GM23338 (cell line): ENCODE measurements around the gene TMEM187. TPM values are rescaled to one million over a fixed set of nuclear protein-coding genes. Genes with fewer than 3 reads are reported as not detected.

Source experiments
- ATAC-seq: fragments of 200-7000 bp; cut with Tn5 transposase; 3 replicates; pipeline ENCODE4 v1.9.1; 2020
- DNase-seq: peaks from one replicate; pipeline ENCODE4 v3.0.0-alpha.2; 2015; ENCODE audit warnings: low spot score
- H2AFZ ChIP-seq: fragments of 200-600 bp; sonication (generic); 2 replicates; pipeline ENCODE4 v1.8.0; 2016; ENCODE audit warnings: antibody characterized with exemption, mild to moderate bottlenecking, moderate library complexity
- H3F3A ChIP-seq: fragments of 200-600 bp; sonication (generic); replicated peaks from 2 replicates; pipeline ENCODE4 v1.8.0; 2017; ENCODE audit warnings: antibody characterized with exemption, mixed run types, low read depth
- H3K27ac ChIP-seq: fragments of 200-600 bp; sonication (generic); 2 replicates; pipeline ENCODE4 v1.6.1; 2016; ENCODE audit warnings: low read depth
- H3K27me3 ChIP-seq: fragments of 200-600 bp; sonication (generic); 2 replicates; pipeline ENCODE4 v1.8.0; 2016; ENCODE audit warnings: mild to moderate bottlenecking, mixed run types, moderate library complexity; ENCODE audit not compliant: insufficient read depth
- H3K36me3 ChIP-seq: fragments of 200-600 bp; sonication (generic); 2 replicates; pipeline ENCODE4 v1.8.0; 2016; ENCODE audit warnings: mild to moderate bottlenecking; ENCODE audit not compliant: insufficient read depth
- H3K4me1 ChIP-seq: fragments of 200-600 bp; sonication (generic); 2 replicates; pipeline ENCODE4 v1.8.0; 2016; ENCODE audit warnings: mild to moderate bottlenecking, moderate library complexity; ENCODE audit not compliant: insufficient read depth
- H3K4me2 ChIP-seq: fragments of 200-600 bp; sonication (generic); 2 replicates; pipeline ENCODE4 v1.7.1; 2017; ENCODE audit warnings: mixed run types
- H3K4me3 ChIP-seq: fragments of 200-600 bp; sonication (generic); 2 replicates; pipeline ENCODE4 v1.6.1; 2016; ENCODE audit warnings: mixed run types
- H3K79me2 ChIP-seq: fragments of 200-600 bp; sonication (generic); replicated peaks from 2 replicates; pipeline ENCODE4 v1.8.0; 2017; ENCODE audit warnings: mild to moderate bottlenecking; ENCODE audit not compliant: insufficient read depth
- H3K9me2 ChIP-seq: fragments of 200-600 bp; sonication (generic); 2 replicates; pipeline ENCODE4 v1.8.0; 2017; ENCODE audit not compliant: insufficient read depth
- H4K20me1 ChIP-seq: fragments of 200-600 bp; sonication (generic); replicated peaks from 2 replicates; pipeline ENCODE4 v1.8.0; 2017; ENCODE audit warnings: mild to moderate bottlenecking; ENCODE audit not compliant: insufficient read depth
- H3K27ac Mint-ChIP-seq: 2 replicates; pipeline ENCODE4 v1.8.0; 2020; ENCODE audit warnings: inconsistent platforms, mild to moderate bottlenecking, moderate library complexity, mixed read lengths
- H3K27me3 Mint-ChIP-seq: 3 replicates; pipeline ENCODE4 v1.8.0; 2022; ENCODE audit warnings: low read depth, mild to moderate bottlenecking, moderate library complexity, mixed read lengths, inconsistent platforms; ENCODE audit not compliant: insufficient read depth, poor library complexity
- H3K36me3 Mint-ChIP-seq: 3 replicates; pipeline ENCODE4 v1.8.0; 2021; ENCODE audit warnings: low read depth, mild to moderate bottlenecking, inconsistent platforms, moderate library complexity, mixed read lengths
- H3K4me1 Mint-ChIP-seq: 3 replicates; pipeline ENCODE4 v1.8.0; 2020; ENCODE audit warnings: mild to moderate bottlenecking, inconsistent platforms, mixed read lengths
- H3K4me3 Mint-ChIP-seq: 3 replicates; pipeline ENCODE4 v1.8.0; 2021; ENCODE audit warnings: moderate library complexity, mild to moderate bottlenecking, inconsistent platforms, mixed read lengths
- H3K9me3 Mint-ChIP-seq: 3 replicates; pipeline ENCODE4 v1.8.0; 2020; ENCODE audit warnings: moderate library complexity, mild to moderate bottlenecking, inconsistent platforms, mixed read lengths
- CREB1 ChIP-seq: fragments of 250-450 bp; sonication (Bioruptor Pico); IDR thresholded peaks from 2 replicates; pipeline ENCODE4 v1.5.0; 2020; ENCODE audit warnings: low read depth, mild to moderate bottlenecking, moderate library complexity
- CTCF ChIP-seq, 2 experiments: fragments of 200-600 bp in 1 of 2; sonication (generic) in 1 of 2; conservative IDR thresholded peaks; 2 replicates each; pipeline versions ENCODE4 v1.5.1 to v1.6.1; 2016 to 2017; ENCODE audit warnings: antibody characterized with exemption in 2 of 2, low read depth in 2 of 2, mild to moderate bottlenecking in 2 of 2, moderate library complexity in 1 of 2
- ETS1 ChIP-seq: IDR thresholded peaks from 2 replicates; pipeline ENCODE4 v1.6.1; 2016; ENCODE audit warnings: antibody characterized with exemption
- EZH2 ChIP-seq: fragments of 200-600 bp; sonication (generic); IDR thresholded peaks from one replicate; pipeline ENCODE4 v1.8.0; 2017; ENCODE audit warnings: antibody characterized with exemption, mild to moderate bottlenecking, low read depth; ENCODE audit not compliant: unreplicated experiment
- EZH2phosphoT487 ChIP-seq: fragments of 200-600 bp; sonication (generic); IDR thresholded peaks from one replicate; pipeline ENCODE4 v1.8.1; 2018; ENCODE audit warnings: antibody characterized with exemption; ENCODE audit not compliant: unreplicated experiment
- JUNB ChIP-seq: IDR thresholded peaks from one replicate; pipeline ENCODE4 v1.6.1; 2016; ENCODE audit warnings: antibody characterized with exemption; ENCODE audit not compliant: unreplicated experiment
- NANOG ChIP-seq: IDR thresholded peaks from 2 replicates; pipeline ENCODE4 v1.6.1; 2016; ENCODE audit warnings: antibody characterized with exemption, borderline replicate concordance
- POLR2AphosphoS5 ChIP-seq: IDR thresholded peaks from 2 replicates; pipeline ENCODE4 v1.6.1; 2016; ENCODE audit warnings: antibody characterized with exemption, low read depth
- REST ChIP-seq: IDR thresholded peaks from one replicate; pipeline ENCODE4 v1.6.1; 2018; ENCODE audit warnings: antibody characterized with exemption; ENCODE audit not compliant: unreplicated experiment
- ZNF114 ChIP-seq: fragments of 250-450 bp; sonication (Bioruptor Pico); IDR thresholded peaks from 2 replicates; pipeline ENCODE4 v1.5.0; 2020; ENCODE audit warnings: mild to moderate bottlenecking, moderate library complexity
- ZNF331 ChIP-seq: fragments of 250-450 bp; sonication (Bioruptor Pico); IDR thresholded peaks from 2 replicates; pipeline ENCODE4 v1.5.0; 2020; ENCODE audit warnings: low read depth, mild to moderate bottlenecking, moderate library complexity
- ZNF462 ChIP-seq: fragments of 250-450 bp; sonication (Bioruptor Pico); IDR thresholded peaks from 2 replicates; pipeline ENCODE4 v1.5.0; 2020; ENCODE audit warnings: mild to moderate bottlenecking, moderate library complexity
- polyA plus RNA-seq: library from polyadenylated mRNA; unstranded; fragments of >200 nt; fragmentation: Nextera tagmentation; extraction: Ambion mirVana; gene quantifications from 2 replicates; pipeline ENCODE4 v1.2.1, GENCODE V29; 2016
- total RNA-seq: library from RNA; depleted of rRNA; stranded (reverse); fragments of >200 nt; shearing (Covaris generic); gene quantifications from 2 replicates; pipeline ENCODE4 v1.2.3, GENCODE V29; 2014

TMEM187 gene
- total and polyA plus RNA-seq, 2 experiments from 2014 or later: 2.5 to 4.4 TPM

- Mint-ChIP-seq H3K27me3 (peaks cover 5% of the 10 kb centered on the region), H3K9me3 (no peaks in the 10 kb centered on the region), H3K27ac (no peak overlapping the region), H3K4me3 (peak overlapping the region; percentile 66), H3K4me1 (peaks cover 19% of the 10 kb centered on the region; the same call in 2 of the 3 replicates), H3K36me3 (peaks cover 27% of the 10 kb centered on the region)
- H3K4me1 ChIP-seq: peaks cover 2% of the 10 kb centered on the region; the same call in 1 of the 2 replicates
- H3K27me3 ChIP-seq: no peaks in the 10 kb centered on the region
- H2AFZ ChIP-seq: no peak overlapping the region
- no peak overlapping the region for H3K27ac ChIP-seq
- no peaks in the 10 kb centered on the region; the same call in 1 of the 2 replicates for H4K20me1 ChIP-seq
- H3K79me2 ChIP-seq: peaks cover 12% of the 10 kb centered on the region
- H3K36me3 ChIP-seq: no peaks in the 10 kb centered on the region
- no peaks in the 10 kb centered on the region for H3F3A ChIP-seq
- H3K4me3 ChIP-seq: peak overlapping the region; percentile 45; the same call in 1 of the 2 replicates
- DNase-seq (peak; percentile 63), ATAC-seq (peak; percentile 57)
- H3K4me2 ChIP-seq: peak overlapping the region; percentile 66
- TF ChIP-seq CTCF (conservative IDR thresholded peaks at IDR 0.05; ENCODE audit: low read depth in 2 of 2) (no peak), ZNF114 (no peak), ZNF462 (no peak), NANOG (no peak), ZNF331 (CRISPR knock-in tag) (no peak), REST (no peak), JUNB (no peak), EZH2phosphoT487 (no peak), ETS1 (no peak), CREB1 (CRISPR knock-in tag) (no peak), POLR2AphosphoS5 (no peak), EZH2 (no peak)
- H3K9me2 ChIP-seq: no peaks in the 10 kb centered on the region
These were observed 37.2 kb upstream of the TMEM187 start for GRCh38 chrX:153935326-153935851.
